Peyer's patch (tissue), 4 donors: ENCODE results near the gene MCCC1.
"Not testable (repeated sequence)": the region's sequence is repeated elsewhere in the genome, so short reads cannot be mapped to it uniquely, and the experiment has no call there.

Experiments
- CTCF ChIP-seq, 6 experiments: fragments of 450-650 bp in 4 of 6; fragments of 200-600 bp in 2 of 6; sonication (generic) in 1 of 6; IDR thresholded peaks; one replicate each; pipeline ENCODE4 v1.5.1; 2017 to 2019; ENCODE audit warnings: antibody characterized with exemption in 6 of 6, mild to moderate bottlenecking in 3 of 6, moderate library complexity in 1 of 6
- POLR2A ChIP-seq, 2 donors: fragments of 450-650 bp; IDR thresholded peaks; one replicate each; pipeline ENCODE4 v1.5.1; 2017; ENCODE audit warnings: antibody characterized with exemption in 2 of 2, mild to moderate bottlenecking in 2 of 2, moderate library complexity in 2 of 2

- TF ChIP-seq CTCF, POLR2A (IDR thresholded peaks at IDR 0.05): not testable (repeated sequence)
Measured at GRCh38 chr3:183109847-183110246, 10.6 kb upstream of the MCCC1 start.
